ENCODE measurements around the gene AXIN1.

DNA sequence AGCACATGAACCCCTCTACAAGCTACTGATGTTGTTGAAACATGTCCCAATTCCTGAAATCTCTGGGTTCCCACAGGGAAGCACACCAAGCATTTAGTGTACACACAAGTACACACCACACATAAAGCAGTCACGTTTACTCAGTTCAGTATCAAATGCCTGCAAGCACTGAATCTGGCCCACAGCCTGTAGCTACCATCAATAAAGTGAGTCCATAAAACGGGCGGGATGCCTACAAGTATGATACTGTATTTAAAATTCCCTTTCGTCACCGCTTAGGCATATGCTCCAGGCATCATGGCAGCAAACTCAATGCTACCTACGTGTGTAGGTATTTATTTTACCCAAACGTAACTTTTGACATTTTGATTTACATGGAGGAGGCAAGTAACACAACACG lies 2.3 kb downstream of the AXIN1 start:
- TF ChIP-seq, protein P1, sequence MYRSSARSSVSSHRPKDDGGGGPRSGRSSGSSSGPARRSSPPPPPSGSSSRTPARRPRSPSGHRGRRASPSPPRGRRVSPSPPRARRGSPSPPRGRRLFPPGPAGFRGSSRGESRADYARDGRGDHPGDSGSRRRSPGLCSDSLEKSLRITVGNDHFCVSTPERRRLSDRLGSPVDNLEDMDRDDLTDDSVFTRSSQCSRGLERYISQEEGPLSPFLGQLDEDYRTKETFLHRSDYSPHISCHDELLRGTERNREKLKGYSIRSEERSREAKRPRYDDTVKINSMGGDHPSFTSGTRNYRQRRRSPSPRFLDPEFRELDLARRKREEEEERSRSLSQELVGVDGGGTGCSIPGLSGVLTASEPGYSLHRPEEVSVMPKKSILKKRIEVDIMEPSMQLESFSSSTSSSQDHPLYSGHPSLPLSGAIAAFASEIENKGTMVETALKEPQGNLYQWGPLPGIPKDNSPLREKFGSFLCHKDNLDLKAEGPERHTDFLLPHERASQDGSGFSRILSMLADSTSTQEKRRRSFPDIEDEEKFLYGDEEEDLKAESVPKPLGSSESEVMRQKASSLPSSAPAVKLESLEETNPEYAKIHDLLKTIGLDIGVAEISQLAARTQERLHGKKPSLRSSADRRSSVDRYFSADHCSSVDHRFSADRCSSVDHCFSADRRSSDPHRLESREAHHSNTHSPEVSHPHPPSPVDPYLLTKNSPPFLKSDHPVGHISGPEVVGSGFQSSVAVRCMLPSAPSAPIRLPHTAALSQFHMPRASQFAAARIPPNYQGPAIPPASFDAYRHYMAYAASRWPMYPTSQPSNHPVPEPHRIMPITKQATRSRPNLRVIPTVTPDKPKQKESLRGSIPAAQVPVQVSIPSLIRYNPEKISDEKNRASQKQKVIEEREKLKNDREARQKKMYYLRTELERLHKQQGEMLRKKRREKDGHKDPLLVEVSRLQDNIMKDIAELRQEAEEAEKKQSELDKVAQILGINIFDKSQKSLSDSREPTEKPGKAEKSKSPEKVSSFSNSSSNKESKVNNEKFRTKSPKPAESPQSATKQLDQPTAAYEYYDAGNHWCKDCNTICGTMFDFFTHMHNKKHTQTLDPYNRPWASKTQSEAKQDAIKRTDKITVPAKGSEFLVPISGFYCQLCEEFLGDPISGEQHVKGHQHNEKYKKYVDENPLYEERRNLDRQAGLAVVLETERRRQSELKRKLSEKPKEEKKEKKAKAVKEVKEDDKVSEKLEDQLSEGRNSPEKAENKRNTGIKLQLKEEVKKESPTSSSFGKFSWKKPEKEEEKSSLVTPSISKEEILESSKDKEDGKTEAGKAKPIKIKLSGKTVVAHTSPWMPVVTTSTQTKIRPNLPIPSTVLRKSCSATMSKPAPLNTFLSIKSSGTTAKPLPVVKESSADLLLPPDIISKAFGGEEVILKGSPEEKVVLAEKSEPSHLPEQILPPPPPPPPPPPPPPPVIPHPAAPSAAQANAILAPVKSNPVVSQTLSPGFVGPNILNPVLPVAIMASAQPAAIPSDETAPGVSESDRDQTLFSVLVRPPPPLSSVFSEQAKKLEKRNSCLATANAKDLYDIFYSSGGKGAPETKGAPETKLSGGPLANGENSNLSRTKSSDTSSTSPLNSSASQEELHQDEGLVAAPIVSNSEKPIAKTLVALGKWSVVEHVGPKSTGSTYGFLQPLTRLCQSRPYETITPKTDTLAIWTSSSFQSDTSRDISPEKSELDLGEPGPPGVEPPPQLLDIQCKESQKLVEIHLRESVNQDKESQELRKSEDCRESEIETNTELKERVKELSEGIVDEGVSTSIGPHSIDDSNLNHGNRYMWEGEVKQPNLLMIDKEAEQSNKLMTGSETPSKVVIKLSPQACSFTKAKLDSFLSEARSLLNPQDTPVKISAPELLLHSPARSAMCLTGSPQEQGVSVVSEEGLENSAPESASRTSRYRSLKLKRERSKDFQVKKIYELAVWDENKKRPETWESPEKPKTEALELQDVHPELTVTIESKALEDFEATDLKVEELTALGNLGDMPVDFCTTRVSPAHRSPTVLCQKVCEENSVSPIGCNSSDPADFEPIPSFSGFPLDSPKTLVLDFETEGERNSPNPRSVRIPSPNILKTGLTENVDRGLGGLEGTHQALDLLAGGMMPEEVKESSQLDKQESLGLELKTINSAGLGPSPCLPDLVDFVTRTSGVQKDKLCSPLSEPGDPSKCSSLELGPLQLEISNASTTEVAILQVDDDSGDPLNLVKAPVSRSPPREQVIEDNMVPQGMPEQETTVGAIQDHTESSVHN (IDR thresholded peaks at IDR 0.05; ENCODE audit: borderline replicate concordance in 1 of 2, low read depth in 1 of 2) = no peak
- TF ChIP-seq ATF3 (IDR thresholded peaks at IDR 0.05) (no peak), ATF3 (CRISPR knock-in tag; conservative IDR thresholded peaks at IDR 0.05) (no peak), ZNF511 (CRISPR knock-in tag; IDR thresholded peaks at IDR 0.05) (no peak), EZH2 (IDR thresholded peaks at IDR 0.05; ENCODE audit: borderline replicate concordance, low read depth, low read length) (no peak), ZBTB7A (IDR thresholded peaks at IDR 0.05; ENCODE audit: borderline replicate concordance, control insufficient read depth, low read depth, low read length) (no peak)
- TF ChIP-seq, protein P2, sequence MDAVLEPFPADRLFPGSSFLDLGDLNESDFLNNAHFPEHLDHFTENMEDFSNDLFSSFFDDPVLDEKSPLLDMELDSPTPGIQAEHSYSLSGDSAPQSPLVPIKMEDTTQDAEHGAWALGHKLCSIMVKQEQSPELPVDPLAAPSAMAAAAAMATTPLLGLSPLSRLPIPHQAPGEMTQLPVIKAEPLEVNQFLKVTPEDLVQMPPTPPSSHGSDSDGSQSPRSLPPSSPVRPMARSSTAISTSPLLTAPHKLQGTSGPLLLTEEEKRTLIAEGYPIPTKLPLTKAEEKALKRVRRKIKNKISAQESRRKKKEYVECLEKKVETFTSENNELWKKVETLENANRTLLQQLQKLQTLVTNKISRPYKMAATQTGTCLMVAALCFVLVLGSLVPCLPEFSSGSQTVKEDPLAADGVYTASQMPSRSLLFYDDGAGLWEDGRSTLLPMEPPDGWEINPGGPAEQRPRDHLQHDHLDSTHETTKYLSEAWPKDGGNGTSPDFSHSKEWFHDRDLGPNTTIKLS (IDR thresholded peaks at IDR 0.05; ENCODE audit: borderline replicate concordance, low read depth) = no peak
- TF ChIP-seq, protein P3, sequence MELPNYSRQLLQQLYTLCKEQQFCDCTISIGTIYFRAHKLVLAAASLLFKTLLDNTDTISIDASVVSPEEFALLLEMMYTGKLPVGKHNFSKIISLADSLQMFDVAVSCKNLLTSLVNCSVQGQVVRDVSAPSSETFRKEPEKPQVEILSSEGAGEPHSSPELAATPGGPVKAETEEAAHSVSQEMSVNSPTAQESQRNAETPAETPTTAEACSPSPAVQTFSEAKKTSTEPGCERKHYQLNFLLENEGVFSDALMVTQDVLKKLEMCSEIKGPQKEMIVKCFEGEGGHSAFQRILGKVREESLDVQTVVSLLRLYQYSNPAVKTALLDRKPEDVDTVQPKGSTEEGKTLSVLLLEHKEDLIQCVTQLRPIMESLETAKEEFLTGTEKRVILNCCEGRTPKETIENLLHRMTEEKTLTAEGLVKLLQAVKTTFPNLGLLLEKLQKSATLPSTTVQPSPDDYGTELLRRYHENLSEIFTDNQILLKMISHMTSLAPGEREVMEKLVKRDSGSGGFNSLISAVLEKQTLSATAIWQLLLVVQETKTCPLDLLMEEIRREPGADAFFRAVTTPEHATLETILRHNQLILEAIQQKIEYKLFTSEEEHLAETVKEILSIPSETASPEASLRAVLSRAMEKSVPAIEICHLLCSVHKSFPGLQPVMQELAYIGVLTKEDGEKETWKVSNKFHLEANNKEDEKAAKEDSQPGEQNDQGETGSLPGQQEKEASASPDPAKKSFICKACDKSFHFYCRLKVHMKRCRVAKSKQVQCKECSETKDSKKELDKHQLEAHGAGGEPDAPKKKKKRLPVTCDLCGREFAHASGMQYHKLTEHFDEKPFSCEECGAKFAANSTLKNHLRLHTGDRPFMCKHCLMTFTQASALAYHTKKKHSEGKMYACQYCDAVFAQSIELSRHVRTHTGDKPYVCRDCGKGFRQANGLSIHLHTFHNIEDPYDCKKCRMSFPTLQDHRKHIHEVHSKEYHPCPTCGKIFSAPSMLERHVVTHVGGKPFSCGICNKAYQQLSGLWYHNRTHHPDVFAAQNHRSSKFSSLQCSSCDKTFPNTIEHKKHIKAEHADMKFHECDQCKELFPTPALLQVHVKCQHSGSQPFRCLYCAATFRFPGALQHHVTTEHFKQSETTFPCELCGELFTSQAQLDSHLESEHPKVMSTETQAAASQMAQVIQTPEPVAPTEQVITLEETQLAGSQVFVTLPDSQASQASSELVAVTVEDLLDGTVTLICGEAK (IDR thresholded peaks at IDR 0.05) = no peak
- TF ChIP-seq, protein P3 (CRISPR knock-in tag; IDR thresholded peaks at IDR 0.05) = no peak

Data from K562 (cell line).